Gastrocnemius medialis (tissue), 4 donors: ENCODE results near the gene MYLIP. TPM values are rescaled to one million over a fixed set of nuclear protein-coding genes. Genes with fewer than 3 reads are reported as not detected.
A peak's percentile ranks its signal among the peaks of the same experiment; 100 is the strongest.

Experiments used
- ATAC-seq, 2 donors: fragments of 150-250 bp; one replicate each; pipeline ENCODE4 v1.9.1; 2016
- DNase-seq, 2 donors: peaks; one replicate each; pipeline ENCODE4 v3.0.0-alpha.2; 2019
- H3K27ac ChIP-seq, 4 donors: fragments of 200-600 bp; sonication (generic); 1 replicate in 1 of 4; 2 replicates in 3 of 4; pipeline ENCODE4 v1.5.1; 2016 to 2018; ENCODE audit warnings: mild to moderate bottlenecking in 2 of 4, moderate library complexity in 1 of 4
- H3K27me3 ChIP-seq, 3 donors: fragments of 200-600 bp; sonication (generic) in 2 of 3; 1 replicate in 1 of 3; 2 replicates in 2 of 3; pipeline versions ENCODE4 v1.5.1 to v1.6.0; 2016 to 2019; ENCODE audit warnings: mild to moderate bottlenecking in 1 of 3, moderate library complexity in 1 of 3
- H3K36me3 ChIP-seq, 2 donors: fragments of 200-600 bp; sonication (generic) in 1 of 2; one replicate each; pipeline ENCODE4 v1.5.1; 2017 to 2018
- H3K4me1 ChIP-seq, 2 donors: fragments of 200-600 bp; sonication (generic) in 1 of 2; one replicate each; pipeline ENCODE4 v1.5.1; 2016 to 2017; ENCODE audit warnings: mild to moderate bottlenecking in 2 of 2
- H3K4me3 ChIP-seq, 4 donors: fragments of 200-600 bp; sonication (generic) in 3 of 4; 1 replicate in 1 of 4; 2 replicates in 3 of 4; pipeline ENCODE4 v1.5.1; 2016 to 2019; ENCODE audit warnings: mild to moderate bottlenecking in 2 of 4
- H3K9me3 ChIP-seq, 3 donors: fragments of 200-600 bp; sonication (generic) in 2 of 3; 1 replicate in 1 of 3; 2 replicates in 2 of 3; pipeline ENCODE4 v1.5.1; 2016 to 2019
- POLR2A ChIP-seq, 2 donors: fragments of 450-650 bp; IDR thresholded peaks; one replicate each; pipeline ENCODE4 v1.6.1; 2017; ENCODE audit warnings: antibody characterized with exemption in 2 of 2, mild to moderate bottlenecking in 2 of 2, moderate library complexity in 2 of 2
- in situ Hi-C, 4 donors: fragments of 200-750 bp; cut with MboI; loops; one replicate each; pipeline versions ENCODE4 v1.15.0 to v1.8.0; 2017; ENCODE audit warnings: low sequenced_read_pairs in 4 of 4
- intact Hi-C: fragments of 100-400 bp; cut with DNase I; formaldehyde crosslinking; loops from one replicate; pipeline ENCODE4 v1.15.1; 2023; ENCODE audit warnings: low total_unique reads
- total RNA-seq, 4 donors: library from RNA; depleted of rRNA; stranded (reverse); fragments of >200 nt; gene quantifications; one replicate each; pipeline versions ENCODE4 v1.1.0 to v1.2.3, GENCODE V29; 2016
- TF ChIP-seq, protein P1 (sequence below), 5 experiments: fragments of 450-650 bp in 3 of 5; fragments of 200-600 bp in 2 of 5; sonication (generic) in 2 of 5; IDR thresholded peaks in 4 of 5; conservative IDR thresholded peaks in 1 of 5; 1 replicate in 4 of 5; 2 replicates in 1 of 5; pipeline ENCODE4 v1.5.1; 2016 to 2019; ENCODE audit warnings: antibody characterized with exemption in 5 of 5, mild to moderate bottlenecking in 3 of 5, moderate library complexity in 3 of 5

Gene MYLIP
- total RNA-seq, 4 donors from 2014 or later, result 8.9 to 28.6 (median 18.3) TPM

DNA sequence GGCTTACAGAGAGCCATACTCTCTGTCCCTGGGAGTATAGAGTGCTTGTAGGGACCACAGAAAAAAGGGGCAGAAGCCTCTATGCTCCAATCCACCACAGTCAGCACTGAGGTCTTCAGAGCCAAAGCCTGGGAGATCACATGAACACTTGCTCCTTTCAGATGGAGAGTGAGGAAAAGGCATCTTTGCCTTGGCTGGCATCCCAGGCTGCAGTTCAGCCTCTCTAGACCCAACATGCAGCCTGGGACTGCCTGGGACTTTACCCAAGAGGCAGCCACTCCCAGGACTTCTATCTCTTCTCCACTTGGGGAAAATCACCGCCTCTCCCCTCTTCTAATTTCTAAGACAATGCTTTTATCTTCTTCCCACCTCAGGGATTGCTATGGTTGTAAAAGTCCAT, 46.5 kb upstream of the MYLIP start:
- no peaks in the 10 kb centered on the region for H3K27me3 ChIP-seq
- no peak for ATAC-seq
- intact Hi-C loops, result no loop called here
- H3K27ac ChIP-seq, result no peak overlapping the region
- H3K4me3 ChIP-seq, result no peak overlapping the region
- in situ Hi-C loops, result no loop called here
- H3K9me3 ChIP-seq, result no peaks in the 10 kb centered on the region
- TF ChIP-seq POLR2A (IDR thresholded peaks at IDR 0.05), result no peak
- H3K4me1 ChIP-seq, result peaks cover 0 to 5% of the 10 kb centered on the region in 2 donors
- no peaks in the 10 kb centered on the region for H3K36me3 ChIP-seq
- DNase-seq, result no peak

DNA sequence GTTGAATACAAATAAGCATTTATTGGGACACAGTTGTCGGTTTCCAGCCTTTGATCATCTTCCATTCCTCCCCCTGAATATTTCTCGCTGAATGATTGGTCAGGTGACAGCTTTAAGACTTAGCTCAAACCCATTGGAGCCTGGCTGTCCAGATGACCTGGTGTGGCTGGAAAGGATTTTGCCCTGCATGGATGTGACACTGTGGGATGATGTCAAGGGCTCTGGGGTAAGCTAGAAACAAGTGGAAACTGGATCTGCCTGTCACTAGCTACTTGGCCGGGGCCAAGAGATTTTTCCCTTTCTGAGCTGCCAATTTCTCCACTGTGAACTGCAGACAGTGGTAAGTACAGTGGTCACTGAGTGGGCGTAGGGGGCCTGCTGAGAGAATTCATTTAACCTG, 41.9 kb upstream of the MYLIP start:
- Histone ChIP-seq H3K27ac (no peak overlapping the region), H3K9me3 (no peaks in the 10 kb centered on the region), H3K27me3 (no peaks in the 10 kb centered on the region), H3K4me3 (no peak overlapping the region), H3K4me1 (peaks cover 11 to 19% of the 10 kb centered on the region in 2 donors), H3K36me3 (no peaks in the 10 kb centered on the region)
- ATAC-seq (peak in 1 of 2 donors; percentile 59), DNase-seq (peak in 1 of 2 donors; percentile 30)
- in situ Hi-C loops (no loop called here), intact Hi-C loops (no loop called here)
- TF ChIP-seq POLR2A (IDR thresholded peaks at IDR 0.05), result no peak
- TF ChIP-seq, protein P1, sequence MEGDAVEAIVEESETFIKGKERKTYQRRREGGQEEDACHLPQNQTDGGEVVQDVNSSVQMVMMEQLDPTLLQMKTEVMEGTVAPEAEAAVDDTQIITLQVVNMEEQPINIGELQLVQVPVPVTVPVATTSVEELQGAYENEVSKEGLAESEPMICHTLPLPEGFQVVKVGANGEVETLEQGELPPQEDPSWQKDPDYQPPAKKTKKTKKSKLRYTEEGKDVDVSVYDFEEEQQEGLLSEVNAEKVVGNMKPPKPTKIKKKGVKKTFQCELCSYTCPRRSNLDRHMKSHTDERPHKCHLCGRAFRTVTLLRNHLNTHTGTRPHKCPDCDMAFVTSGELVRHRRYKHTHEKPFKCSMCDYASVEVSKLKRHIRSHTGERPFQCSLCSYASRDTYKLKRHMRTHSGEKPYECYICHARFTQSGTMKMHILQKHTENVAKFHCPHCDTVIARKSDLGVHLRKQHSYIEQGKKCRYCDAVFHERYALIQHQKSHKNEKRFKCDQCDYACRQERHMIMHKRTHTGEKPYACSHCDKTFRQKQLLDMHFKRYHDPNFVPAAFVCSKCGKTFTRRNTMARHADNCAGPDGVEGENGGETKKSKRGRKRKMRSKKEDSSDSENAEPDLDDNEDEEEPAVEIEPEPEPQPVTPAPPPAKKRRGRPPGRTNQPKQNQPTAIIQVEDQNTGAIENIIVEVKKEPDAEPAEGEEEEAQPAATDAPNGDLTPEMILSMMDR (IDR thresholded peaks at IDR 0.05 in 4 of 5, conservative IDR thresholded peaks at IDR 0.05 in 1 of 5), result no peak

DNA sequence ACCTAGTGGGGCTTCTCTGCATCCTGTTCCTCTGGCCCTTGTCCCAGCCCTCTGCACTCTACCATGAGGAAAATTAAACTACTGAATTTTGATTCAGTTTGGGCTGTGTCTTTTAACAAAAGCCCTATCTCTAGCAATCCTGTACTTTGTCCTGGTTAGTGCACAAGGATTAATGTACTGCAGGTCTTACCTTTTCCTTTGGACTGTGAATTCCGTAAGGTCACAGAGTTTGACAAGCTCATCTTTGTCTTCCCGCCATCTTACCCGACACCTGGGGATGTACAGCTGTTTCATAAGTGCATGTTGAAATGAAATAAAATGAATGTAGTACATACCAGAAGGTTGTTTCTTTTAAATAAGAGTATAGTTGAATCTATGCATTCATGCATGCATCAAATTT, 41.5 kb upstream of the MYLIP start:
- intact Hi-C loops, result no loop called here
- DNase-seq (no peak), ATAC-seq (no peak)
- in situ Hi-C loops, result no loop called here
- Histone ChIP-seq H3K9me3 (no peaks in the 10 kb centered on the region), H3K27ac (no peak overlapping the region), H3K36me3 (no peaks in the 10 kb centered on the region), H3K4me1 (peaks cover 11 to 19% of the 10 kb centered on the region in 2 donors), H3K4me3 (no peak overlapping the region), H3K27me3 (no peaks in the 10 kb centered on the region)
- TF ChIP-seq, protein P1 (IDR thresholded peaks at IDR 0.05 in 4 of 5, conservative IDR thresholded peaks at IDR 0.05 in 1 of 5), result no peak
- TF ChIP-seq POLR2A (IDR thresholded peaks at IDR 0.05), result no peak

DNA sequence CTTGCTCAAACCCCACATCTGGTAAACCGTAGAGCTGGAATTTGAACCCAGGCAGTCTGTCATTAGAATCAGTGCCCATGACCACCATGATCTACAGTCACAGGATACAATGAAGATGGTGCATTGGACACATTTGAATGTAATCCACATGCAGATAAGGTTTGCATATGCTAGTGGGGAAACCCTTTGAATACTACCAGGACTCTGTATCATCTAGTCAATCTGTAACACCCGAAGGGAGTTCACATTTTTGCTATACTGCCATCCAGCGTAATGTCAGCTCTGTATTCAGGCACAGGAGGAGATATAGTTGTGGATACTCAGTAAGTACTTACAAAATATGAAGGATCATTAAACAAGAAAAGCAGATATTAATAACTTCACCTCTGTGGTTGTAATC, 40.5 kb upstream of the MYLIP start:
- in situ Hi-C loops, result no loop called here
- intact Hi-C loops, result loop anchor here (2.0 kb wide), 1 partner anchor 40 kb away; the partner anchor contains the start of gene MYLIP
- TF ChIP-seq, protein P1 (IDR thresholded peaks at IDR 0.05 in 4 of 5, conservative IDR thresholded peaks at IDR 0.05 in 1 of 5), result no peak
- TF ChIP-seq POLR2A (IDR thresholded peaks at IDR 0.05), result no peak
- Histone ChIP-seq H3K9me3 (no peaks in the 10 kb centered on the region), H3K27ac (no peak overlapping the region), H3K36me3 (no peaks in the 10 kb centered on the region), H3K27me3 (no peaks in the 10 kb centered on the region), H3K4me3 (no peak overlapping the region), H3K4me1 (peaks cover 11 to 19% of the 10 kb centered on the region in 2 donors)
- DNase-seq, result no peak
- ATAC-seq, result no peak

DNA sequence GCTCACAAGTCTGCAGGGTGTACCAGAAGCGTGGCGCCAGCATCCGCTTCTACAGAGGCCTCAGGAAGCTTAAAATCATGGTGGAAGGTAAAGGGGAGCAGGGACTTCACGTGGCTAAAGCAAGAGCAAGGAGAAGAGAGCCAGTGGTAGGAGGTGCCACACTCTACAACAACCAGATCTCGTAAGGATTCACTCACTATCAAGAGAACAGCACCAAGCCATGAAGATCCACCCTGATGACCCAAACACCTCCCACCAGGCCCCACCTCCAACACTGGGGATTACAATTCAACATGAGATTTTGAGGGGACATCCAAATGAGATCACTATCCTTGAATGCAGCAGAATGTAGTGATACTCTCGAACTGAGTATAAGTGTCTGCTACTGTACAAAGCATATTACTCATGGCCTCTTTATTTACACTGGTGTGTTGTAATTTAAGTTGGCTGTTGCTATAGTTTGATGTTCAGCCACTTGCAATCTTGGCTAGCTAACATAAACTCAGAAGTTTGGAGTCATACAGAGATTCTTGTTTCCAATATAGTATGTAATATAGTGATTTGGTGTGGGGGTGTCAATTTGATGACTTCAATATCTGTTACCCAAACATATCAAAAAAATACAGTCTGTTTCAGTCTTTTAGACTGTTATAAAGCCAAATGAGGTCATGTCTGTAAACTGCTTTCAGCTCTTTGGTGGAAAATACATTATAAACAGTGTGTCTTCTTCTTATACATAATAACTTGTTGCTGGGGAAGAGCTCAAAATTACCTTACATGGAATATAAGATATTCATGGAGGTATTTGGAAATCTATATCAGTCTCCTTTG, 39.4 kb upstream of the MYLIP start:
- DNase-seq (no peak), ATAC-seq (peak; percentile 98)
- H3K36me3 ChIP-seq, result no peaks in the 10 kb centered on the region
- no peak for TF ChIP-seq POLR2A (IDR thresholded peaks at IDR 0.05)
- TF ChIP-seq, protein P1 (IDR thresholded peaks at IDR 0.05 in 4 of 5, conservative IDR thresholded peaks at IDR 0.05 in 1 of 5), result no peak
- intact Hi-C loops, result loop anchor here (2.0 kb wide), 1 partner anchor 39 kb away; the partner anchor contains the start of gene MYLIP
- in situ Hi-C loops, result no loop called here
- peaks cover 11 to 19% of the 10 kb centered on the region in 2 donors for H3K4me1 ChIP-seq
- H3K27me3 ChIP-seq, result no peaks in the 10 kb centered on the region
- no peak overlapping the region for H3K4me3 ChIP-seq
- no peaks in the 10 kb centered on the region for H3K9me3 ChIP-seq
- peak overlapping the region; percentile 58 to 77 (median 64) for H3K27ac ChIP-seq
